Thymus (tissue), 11 donors: ENCODE results near the gene RIMBP3C. TPM values are rescaled to one million over a fixed set of nuclear protein-coding genes. Genes with fewer than 3 reads are reported as not detected.
"Not testable (repeated sequence)": the region's sequence is repeated elsewhere in the genome, so short reads cannot be mapped to it uniquely, and the experiment has no call there.

Experiments used
- DNase-seq, 9 donors: peaks; one replicate each; pipeline ENCODE4 v3.0.0-alpha.2; 2013; ENCODE audit warnings: low spot score in 9 of 9, low read depth in 6 of 9, missing footprints in 1 of 9
- H3K27ac ChIP-seq, 2 donors: one replicate each; pipeline ENCODE4 v1.5.1; 2013; ENCODE audit warnings: control low read depth in 1 of 2, low read depth in 1 of 2, low read length in 1 of 2, mild to moderate bottlenecking in 1 of 2, moderate library complexity in 1 of 2
- H3K27me3 ChIP-seq, 2 donors: one replicate each; pipeline ENCODE4 v1.5.1; 2013; ENCODE audit warnings: low read length in 1 of 2; ENCODE audit not compliant: control insufficient read depth in 2 of 2, insufficient read depth in 1 of 2
- H3K36me3 ChIP-seq, 2 donors: one replicate each; pipeline ENCODE4 v1.5.1; 2013; ENCODE audit warnings: low read length in 1 of 2, mild to moderate bottlenecking in 1 of 2, moderate library complexity in 1 of 2; ENCODE audit not compliant: control insufficient read depth in 2 of 2, insufficient read depth in 2 of 2
- H3K4me1 ChIP-seq, 2 donors: one replicate each; pipeline ENCODE4 v1.5.1; 2013; ENCODE audit warnings: low read length in 2 of 2; ENCODE audit not compliant: control insufficient read depth in 2 of 2, insufficient read depth in 2 of 2
- H3K4me3 ChIP-seq, 2 donors: one replicate each; pipeline ENCODE4 v1.5.1; 2013; ENCODE audit warnings: low read length in 2 of 2, control low read depth in 1 of 2, mild to moderate bottlenecking in 1 of 2
- H3K9me3 ChIP-seq, 2 donors: one replicate each; pipeline ENCODE4 v1.5.1; 2013; ENCODE audit warnings: low read length in 1 of 2, mild to moderate bottlenecking in 1 of 2; ENCODE audit not compliant: control insufficient read depth in 2 of 2, insufficient read depth in 1 of 2
- WGBS: extraction: QIAGEN DNeasy Blood & Tissue Kit; methylation state at CpG from one replicate; pipeline ENCODE4 v1.1.7; 2013; 5-methylcytosine and 5-hydroxymethylcytosine counted together
- polyA plus RNA-seq: library from polyadenylated mRNA; stranded (reverse); fragments of 200-250 nt; gene quantifications from one replicate; pipeline ENCODE4 v1.2.3, GENCODE V29; 2013
- total RNA-seq: library from RNA; stranded (reverse); fragments of 120-200 nt; gene quantifications from one replicate; pipeline ENCODE4 v1.2.4, GENCODE V29; 2013
- donor health status: healthy.

Gene RIMBP3C
- total and polyA plus RNA-seq, 2 donors, result 0.34 to 1.3 TPM

- DNase-seq, H3K27ac ChIP-seq, H3K4me3 ChIP-seq, H3K36me3 ChIP-seq, H3K9me3 ChIP-seq, H3K4me1 ChIP-seq, H3K27me3 ChIP-seq: not testable (repeated sequence)
- 98% methylated on average over 9 of the region's 9 CpGs for WGBS
Observed at GRCh38 chr22:21580623-21581007, 29.4 kb upstream of the RIMBP3C start.

- H3K4me1 ChIP-seq, result peaks cover 0 to 4% of the 10 kb centered on the region in 2 donors
- H3K27ac ChIP-seq, result no peak overlapping the region
- no peak for DNase-seq
- H3K9me3 ChIP-seq, result peaks cover 0 to 2% of the 10 kb centered on the region in 2 donors
- 94% methylated on average over 6 of the region's 6 CpGs for WGBS
- H3K4me3 ChIP-seq, result no peak overlapping the region
- peaks cover 4 to 7% of the 10 kb centered on the region in 2 donors for H3K36me3 ChIP-seq
- no peaks in the 10 kb centered on the region for H3K27me3 ChIP-seq
Observed at GRCh38 chr22:21579474-21579851, 28.2 kb upstream of the RIMBP3C start.

GRCh38 chr22:21573750-21574494 lies 22.7 kb upstream of the RIMBP3C start:
- DNase-seq, result no peak
- H3K27ac ChIP-seq, result no peak overlapping the region
- peaks cover 13 to 21% of the 10 kb centered on the region in 2 donors for H3K4me1 ChIP-seq

GRCh38 chr22:21573293-21573734 lies 22.1 kb upstream of the RIMBP3C start:
- H3K4me1 ChIP-seq, result peaks cover 18 to 28% of the 10 kb centered on the region in 2 donors

More at GRCh38 chr22:21573750-21574494, 22.7 kb upstream of the RIMBP3C start:
- H3K27me3 ChIP-seq, result no peaks in the 10 kb centered on the region
- peaks cover 0 to 2% of the 10 kb centered on the region in 2 donors for H3K9me3 ChIP-seq
- no peak overlapping the region for H3K4me3 ChIP-seq
- peaks cover 6 to 21% of the 10 kb centered on the region in 2 donors for H3K36me3 ChIP-seq
- 86% methylated on average over 5 of the region's 5 CpGs for WGBS

GRCh38 chr22:21571679-21572078 lies 20.4 kb upstream of the RIMBP3C start:
- peaks cover 6 to 16% of the 10 kb centered on the region in 2 donors for H3K36me3 ChIP-seq
- no peak overlapping the region for H3K4me3 ChIP-seq
- 97% methylated on average over 4 of the region's 4 CpGs for WGBS
- no peaks in the 10 kb centered on the region for H3K9me3 ChIP-seq
- no peak overlapping the region for H3K27ac ChIP-seq
- H3K4me1 ChIP-seq, result peaks cover 18 to 32% of the 10 kb centered on the region in 2 donors
- H3K27me3 ChIP-seq, result no peaks in the 10 kb centered on the region
- DNase-seq, result no peak

More at GRCh38 chr22:21573293-21573734, 22.1 kb upstream of the RIMBP3C start:
- WGBS, result 93% methylated on average over 6 of the region's 6 CpGs
- no peak overlapping the region for H3K4me3 ChIP-seq
- H3K9me3 ChIP-seq, result no peaks in the 10 kb centered on the region
- no peaks in the 10 kb centered on the region for H3K27me3 ChIP-seq
- DNase-seq, result no peak
- peaks cover 6 to 18% of the 10 kb centered on the region in 2 donors for H3K36me3 ChIP-seq
- H3K27ac ChIP-seq, result no peak overlapping the region

GRCh38 chr22:21570398-21570797 lies 19.1 kb upstream of the RIMBP3C start:
- Histone ChIP-seq H3K27me3 (no peaks in the 10 kb centered on the region), H3K4me3 (peak overlapping the region in 1 of 2 donors; percentile 6), H3K36me3 (peaks cover 6 to 16% of the 10 kb centered on the region in 2 donors), H3K4me1 (peaks cover 18 to 32% of the 10 kb centered on the region in 2 donors), H3K9me3 (no peaks in the 10 kb centered on the region), H3K27ac (no peak overlapping the region)
- WGBS, result 86% methylated on average over 4 of the region's 4 CpGs
- DNase-seq, result no peak

- peaks cover 6 to 16% of the 10 kb centered on the region in 2 donors for H3K36me3 ChIP-seq
- H3K27me3 ChIP-seq, result no peaks in the 10 kb centered on the region
- no peak overlapping the region for H3K27ac ChIP-seq
- H3K4me3 ChIP-seq, result peak overlapping the region in 1 of 2 donors; percentile 9
- H3K4me1 ChIP-seq, result peaks cover 18 to 32% of the 10 kb centered on the region in 2 donors
- 56% methylated on average over 8 of the region's 8 CpGs for WGBS
- no peaks in the 10 kb centered on the region for H3K9me3 ChIP-seq
- DNase-seq, result peak in 1 of 9 donors; percentile 41
Observed at GRCh38 chr22:21569459-21570170, 18.4 kb upstream of the RIMBP3C start.

GRCh38 chr22:21569076-21569427 lies 17.8 kb upstream of the RIMBP3C start:
- DNase-seq, result not testable (repeated sequence)

More at GRCh38 chr22:21569076-21569427, 17.8 kb upstream of the RIMBP3C start:
- H3K27ac ChIP-seq, H3K27me3 ChIP-seq, H3K9me3 ChIP-seq: not testable (repeated sequence)
- Histone ChIP-seq H3K36me3 (peaks cover 6 to 16% of the 10 kb centered on the region in 2 donors), H3K4me3 (peak overlapping the region; percentile 80 to 87), H3K4me1 (peaks cover 18 to 32% of the 10 kb centered on the region in 2 donors)
- WGBS, result 90% methylated on average over 12 of the region's 12 CpGs
